Measurements from ENCODE around the gene LSM14A. TPM values are rescaled to one million over a fixed set of nuclear protein-coding genes. Genes with fewer than 3 reads are reported as not detected.

LSM14A gene
- total RNA-seq, 1 donor from 2014 or later: 89.5 TPM

DNA sequence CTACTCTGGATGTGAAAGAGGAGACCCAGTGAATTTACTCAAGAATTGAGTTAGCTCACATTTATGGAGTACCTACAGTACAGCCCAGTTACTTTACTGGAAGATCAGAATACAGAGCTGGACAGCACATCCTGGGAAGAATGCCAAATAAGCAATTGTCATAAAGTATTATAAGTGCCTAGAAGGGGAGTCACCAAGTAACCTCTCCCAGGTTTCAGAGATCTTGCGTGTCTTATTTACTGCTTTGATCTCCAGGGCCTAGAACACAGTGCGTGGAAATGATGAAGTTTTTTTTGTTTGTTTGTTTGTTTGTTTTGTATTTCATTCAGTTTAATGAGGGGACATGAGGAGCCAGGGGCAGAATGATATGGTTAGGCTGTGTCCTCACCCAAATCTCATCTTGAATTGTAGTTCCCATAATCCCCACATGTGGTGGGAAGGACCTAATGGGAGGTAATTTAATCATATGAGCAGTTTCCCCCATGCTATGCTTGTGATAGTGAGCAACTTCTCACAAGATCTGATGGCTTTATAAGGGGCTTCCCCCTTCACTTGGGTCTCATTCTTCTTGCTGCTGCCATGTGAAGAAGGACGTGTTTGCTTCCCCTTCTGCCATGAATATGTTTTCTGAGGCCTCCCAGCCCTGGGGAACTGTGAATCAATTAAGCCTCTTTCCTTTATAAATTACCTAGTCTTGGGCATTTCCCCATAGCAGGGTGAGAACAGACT is 87.2 kb downstream of the LSM14A start:
- TF ChIP-seq, protein P1, sequence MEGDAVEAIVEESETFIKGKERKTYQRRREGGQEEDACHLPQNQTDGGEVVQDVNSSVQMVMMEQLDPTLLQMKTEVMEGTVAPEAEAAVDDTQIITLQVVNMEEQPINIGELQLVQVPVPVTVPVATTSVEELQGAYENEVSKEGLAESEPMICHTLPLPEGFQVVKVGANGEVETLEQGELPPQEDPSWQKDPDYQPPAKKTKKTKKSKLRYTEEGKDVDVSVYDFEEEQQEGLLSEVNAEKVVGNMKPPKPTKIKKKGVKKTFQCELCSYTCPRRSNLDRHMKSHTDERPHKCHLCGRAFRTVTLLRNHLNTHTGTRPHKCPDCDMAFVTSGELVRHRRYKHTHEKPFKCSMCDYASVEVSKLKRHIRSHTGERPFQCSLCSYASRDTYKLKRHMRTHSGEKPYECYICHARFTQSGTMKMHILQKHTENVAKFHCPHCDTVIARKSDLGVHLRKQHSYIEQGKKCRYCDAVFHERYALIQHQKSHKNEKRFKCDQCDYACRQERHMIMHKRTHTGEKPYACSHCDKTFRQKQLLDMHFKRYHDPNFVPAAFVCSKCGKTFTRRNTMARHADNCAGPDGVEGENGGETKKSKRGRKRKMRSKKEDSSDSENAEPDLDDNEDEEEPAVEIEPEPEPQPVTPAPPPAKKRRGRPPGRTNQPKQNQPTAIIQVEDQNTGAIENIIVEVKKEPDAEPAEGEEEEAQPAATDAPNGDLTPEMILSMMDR (IDR thresholded peaks at IDR 0.05; ENCODE audit: partially characterized antibody, unreplicated experiment): peak; percentile 27
- peaks cover 28% of the 10 kb centered on the region for H3K4me1 Mint-ChIP-seq (ENCODE audit: low read depth, unreplicated experiment)
- H3K27ac Mint-ChIP-seq (ENCODE audit: unreplicated experiment): peak overlapping the region; percentile 80
- peaks cover 5% of the 10 kb centered on the region for H3K27me3 Mint-ChIP-seq (ENCODE audit: unreplicated experiment)
- peaks cover 16% of the 10 kb centered on the region for H3K9me3 Mint-ChIP-seq (ENCODE audit: unreplicated experiment)
- no peaks in the 10 kb centered on the region for H3K36me3 Mint-ChIP-seq (ENCODE audit: unreplicated experiment)
- peak overlapping the region; percentile 53 for H3K4me3 Mint-ChIP-seq (ENCODE audit: unreplicated experiment)
- no peak for DNase-seq

DNA sequence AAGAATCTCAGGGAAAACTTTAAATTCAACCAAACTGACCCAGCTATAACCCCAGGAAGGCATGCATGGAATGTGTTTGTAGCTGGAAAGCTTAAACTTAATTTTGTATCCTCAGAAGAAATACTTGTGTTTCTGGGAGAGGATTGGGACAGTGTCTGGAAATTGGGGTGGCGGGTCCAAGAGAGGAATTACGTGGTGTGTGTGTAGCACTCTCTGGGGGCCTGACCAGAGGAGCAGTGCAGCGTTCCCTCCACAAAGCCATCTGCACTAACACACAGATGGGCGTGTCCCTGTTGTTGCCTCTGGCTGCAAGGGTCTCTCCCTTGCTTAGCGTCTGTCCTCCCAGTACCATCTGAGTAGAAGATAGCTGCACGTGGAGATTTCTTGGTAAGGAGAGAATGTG is 88.5 kb downstream of the LSM14A start:
- Mint-ChIP-seq H3K36me3 (ENCODE audit: unreplicated experiment) (no peaks in the 10 kb centered on the region), H3K9me3 (ENCODE audit: unreplicated experiment) (peaks cover 10% of the 10 kb centered on the region), H3K4me1 (ENCODE audit: low read depth, unreplicated experiment) (peaks cover 35% of the 10 kb centered on the region), H3K4me3 (ENCODE audit: unreplicated experiment) (peak overlapping the region; percentile 75), H3K27ac (ENCODE audit: unreplicated experiment) (peak overlapping the region; percentile 91), H3K27me3 (ENCODE audit: unreplicated experiment) (peaks cover 2% of the 10 kb centered on the region)
- TF ChIP-seq, protein P1 (IDR thresholded peaks at IDR 0.05; ENCODE audit: partially characterized antibody, unreplicated experiment): no peak
- peak; percentile 67 for DNase-seq

GRCh38 chr19:34261334-34262109 is 89.2 kb downstream of the LSM14A start:
- H3K4me3 Mint-ChIP-seq (ENCODE audit: unreplicated experiment): peak overlapping the region; percentile 75
- no peaks in the 10 kb centered on the region for H3K36me3 Mint-ChIP-seq (ENCODE audit: unreplicated experiment)
- peaks cover 2% of the 10 kb centered on the region for H3K27me3 Mint-ChIP-seq (ENCODE audit: unreplicated experiment)
- H3K4me1 Mint-ChIP-seq (ENCODE audit: low read depth, unreplicated experiment): peaks cover 35% of the 10 kb centered on the region
- no peak for DNase-seq
- peaks cover 10% of the 10 kb centered on the region for H3K9me3 Mint-ChIP-seq (ENCODE audit: unreplicated experiment)
- H3K27ac Mint-ChIP-seq (ENCODE audit: unreplicated experiment): peak overlapping the region; percentile 91
- TF ChIP-seq, protein P1 (IDR thresholded peaks at IDR 0.05; ENCODE audit: partially characterized antibody, unreplicated experiment): no peak

- no peak for DNase-seq
- peaks cover 34% of the 10 kb centered on the region for H3K4me1 Mint-ChIP-seq (ENCODE audit: low read depth, unreplicated experiment)
- H3K27me3 Mint-ChIP-seq (ENCODE audit: unreplicated experiment): peaks cover 2% of the 10 kb centered on the region
- no peaks in the 10 kb centered on the region for H3K36me3 Mint-ChIP-seq (ENCODE audit: unreplicated experiment)
- peak overlapping the region; percentile 55 for H3K4me3 Mint-ChIP-seq (ENCODE audit: unreplicated experiment)
- TF ChIP-seq, protein P1 (IDR thresholded peaks at IDR 0.05; ENCODE audit: partially characterized antibody, unreplicated experiment): no peak
- H3K9me3 Mint-ChIP-seq (ENCODE audit: unreplicated experiment): peaks cover 10% of the 10 kb centered on the region
- peak overlapping the region; percentile 60 for H3K27ac Mint-ChIP-seq (ENCODE audit: unreplicated experiment)
These were observed 91.5 kb downstream of the LSM14A start for GRCh38 chr19:34263745-34264237.

All from glutamatergic neuron (in vitro differentiated cells).